Omental fat pad (tissue), 4 donors: ENCODE data around the gene UNC80. TPM values are rescaled to one million over a fixed set of nuclear protein-coding genes. Genes with fewer than 3 reads are reported as not detected.

Source experiments
- ATAC-seq: fragments of 150-250 bp; one replicate; pipeline ENCODE4 v1.9.1; 2016; ENCODE audit warnings: mild to moderate bottlenecking, moderate library complexity; ENCODE audit not compliant: low FRiP score
- DNase-seq: peaks from one replicate; pipeline ENCODE4 v3.0.0-alpha.2; 2019; ENCODE audit warnings: low spot score
- total RNA-seq, 4 donors: library from RNA; depleted of rRNA; stranded (reverse); fragments of >200 nt; gene quantifications; one replicate each; pipeline ENCODE4 v1.1.0, GENCODE V29; 2016
- TF ChIP-seq, protein P1 (sequence below), 3 donors: fragments of 450-650 bp; IDR thresholded peaks; one replicate each; pipeline ENCODE4 v1.5.1; 2016 to 2017; ENCODE audit warnings: antibody characterized with exemption in 3 of 3, mild to moderate bottlenecking in 3 of 3, moderate library complexity in 2 of 3

The UNC80 gene
- total RNA-seq, 4 donors from 2014 or later = not detected

DNA sequence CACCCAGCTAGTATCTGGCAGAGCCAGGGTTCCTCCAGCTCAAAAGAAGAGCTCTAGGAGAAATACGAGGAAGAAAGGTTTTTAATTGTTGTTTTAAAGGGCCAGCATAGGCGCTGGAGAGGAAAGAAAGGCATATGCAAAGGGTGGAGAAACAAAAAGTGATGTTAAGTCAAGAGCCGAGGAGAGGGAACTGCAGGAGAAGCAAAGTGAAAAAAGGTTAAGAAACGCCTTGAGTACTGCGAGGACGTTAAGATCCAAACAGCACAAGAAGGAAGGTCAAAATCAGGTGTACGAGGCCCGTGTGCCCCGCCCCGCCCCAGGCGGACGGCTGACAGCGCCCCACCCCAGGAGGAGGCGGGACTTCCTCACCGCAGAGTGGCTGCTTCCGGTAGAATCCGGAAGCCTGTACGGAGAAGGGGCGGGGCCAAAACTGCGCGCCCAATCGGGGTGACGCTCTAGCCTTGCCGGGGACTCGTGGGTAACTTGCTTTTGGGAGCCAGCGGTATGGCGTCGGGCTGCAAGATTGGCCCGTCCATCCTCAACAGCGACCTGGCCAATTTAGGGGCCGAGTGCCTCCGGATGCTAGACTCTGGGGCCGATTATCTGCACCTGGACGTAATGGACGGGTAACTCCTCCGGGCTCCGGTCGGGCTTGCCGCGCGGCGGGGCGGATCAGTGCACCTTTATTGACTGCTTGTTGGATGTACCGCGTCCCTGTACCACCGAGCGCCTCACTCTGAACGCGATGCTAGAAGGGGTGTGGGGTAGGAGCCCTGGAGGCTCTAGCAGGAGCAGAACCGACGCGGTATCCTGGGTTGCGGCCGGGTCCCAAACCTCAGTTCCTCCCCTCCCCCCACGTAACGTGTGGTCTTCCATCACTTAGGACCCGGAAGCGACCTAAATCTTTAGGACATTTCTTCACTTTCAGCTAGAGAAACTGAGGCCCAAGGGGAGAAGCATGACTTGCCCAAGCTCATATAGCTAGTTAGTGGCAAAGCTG lies 230.8 kb downstream of the UNC80 start, which contains the start of gene RPE:
RPE (plus strand) TSS at position 481 of the 1,000 bp plus-strand sequence; CDS start at position 505, 24 bp downstream.
- ATAC-seq (peak; percentile 99), DNase-seq (peak; percentile 89)
- TF ChIP-seq, protein P1, sequence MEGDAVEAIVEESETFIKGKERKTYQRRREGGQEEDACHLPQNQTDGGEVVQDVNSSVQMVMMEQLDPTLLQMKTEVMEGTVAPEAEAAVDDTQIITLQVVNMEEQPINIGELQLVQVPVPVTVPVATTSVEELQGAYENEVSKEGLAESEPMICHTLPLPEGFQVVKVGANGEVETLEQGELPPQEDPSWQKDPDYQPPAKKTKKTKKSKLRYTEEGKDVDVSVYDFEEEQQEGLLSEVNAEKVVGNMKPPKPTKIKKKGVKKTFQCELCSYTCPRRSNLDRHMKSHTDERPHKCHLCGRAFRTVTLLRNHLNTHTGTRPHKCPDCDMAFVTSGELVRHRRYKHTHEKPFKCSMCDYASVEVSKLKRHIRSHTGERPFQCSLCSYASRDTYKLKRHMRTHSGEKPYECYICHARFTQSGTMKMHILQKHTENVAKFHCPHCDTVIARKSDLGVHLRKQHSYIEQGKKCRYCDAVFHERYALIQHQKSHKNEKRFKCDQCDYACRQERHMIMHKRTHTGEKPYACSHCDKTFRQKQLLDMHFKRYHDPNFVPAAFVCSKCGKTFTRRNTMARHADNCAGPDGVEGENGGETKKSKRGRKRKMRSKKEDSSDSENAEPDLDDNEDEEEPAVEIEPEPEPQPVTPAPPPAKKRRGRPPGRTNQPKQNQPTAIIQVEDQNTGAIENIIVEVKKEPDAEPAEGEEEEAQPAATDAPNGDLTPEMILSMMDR (IDR thresholded peaks at IDR 0.05) = no peak

DNA sequence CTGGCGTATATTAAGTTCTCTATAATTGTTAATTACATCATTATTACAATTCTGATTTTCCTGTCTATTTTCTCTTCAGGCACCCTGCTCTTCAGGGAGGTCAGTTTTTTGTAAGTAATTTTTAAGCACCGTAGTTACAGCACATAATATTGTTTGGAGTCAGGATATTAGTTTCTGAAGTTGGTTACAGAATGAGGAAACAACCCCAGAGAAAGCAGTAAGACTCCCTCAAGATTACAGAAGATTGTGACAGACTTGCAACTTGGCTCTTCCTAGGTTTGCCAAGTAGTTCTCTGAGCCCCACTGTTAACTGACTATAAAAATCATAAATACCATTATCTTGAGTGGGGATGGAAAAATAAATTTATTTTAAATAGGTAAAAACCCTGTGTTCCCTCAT lies 231.7 kb downstream of the UNC80 start:
- TF ChIP-seq, protein P1 (IDR thresholded peaks at IDR 0.05) = no peak
- ATAC-seq = no peak

DNA sequence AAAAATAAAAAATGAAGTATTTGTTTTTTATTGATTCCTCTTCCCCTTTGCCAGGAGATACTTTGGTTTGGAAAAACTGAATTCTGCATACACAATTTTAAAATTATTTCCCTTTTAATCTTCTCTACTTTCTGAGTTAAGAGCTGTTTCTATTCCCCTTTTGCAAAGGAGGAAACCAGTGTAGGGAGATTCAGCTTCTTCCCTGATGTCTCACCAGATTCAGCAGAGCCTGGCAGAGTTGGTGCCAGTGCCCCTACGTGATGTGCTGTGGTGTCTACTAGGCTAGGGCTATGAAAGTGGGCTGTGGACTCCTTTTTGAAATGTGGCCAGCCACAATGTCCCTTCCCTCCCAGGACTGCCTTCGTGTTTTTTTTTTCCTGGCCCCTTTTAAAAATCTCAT lies 233.2 kb downstream of the UNC80 start:
- ATAC-seq = no peak
- TF ChIP-seq, protein P1 (IDR thresholded peaks at IDR 0.05) = no peak
- DNase-seq = no peak

More for the DNA sequence above, 231.7 kb downstream of the UNC80 start:
- no peak for DNase-seq

DNA sequence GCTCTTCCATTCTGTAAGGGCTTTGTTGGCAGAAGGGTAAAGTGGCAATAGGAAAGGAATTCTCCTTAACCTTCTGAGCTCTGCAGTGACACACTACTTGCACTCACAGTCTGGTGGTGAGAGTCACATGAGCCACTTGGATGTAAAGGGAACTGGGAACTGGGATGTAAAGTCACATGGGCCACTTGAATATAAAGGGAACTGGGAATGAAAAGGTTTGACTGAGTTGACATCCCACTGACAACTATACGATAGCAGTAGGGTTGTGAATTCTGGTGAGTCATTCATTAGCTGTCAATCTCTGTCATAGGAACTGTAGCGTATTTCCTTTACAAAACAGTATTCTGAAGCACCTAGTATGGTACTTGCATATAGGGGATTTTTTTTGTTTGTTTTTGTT lies 236.3 kb downstream of the UNC80 start:
- no peak for ATAC-seq
- DNase-seq = no peak
- TF ChIP-seq, protein P1 (IDR thresholded peaks at IDR 0.05) = no peak

DNA sequence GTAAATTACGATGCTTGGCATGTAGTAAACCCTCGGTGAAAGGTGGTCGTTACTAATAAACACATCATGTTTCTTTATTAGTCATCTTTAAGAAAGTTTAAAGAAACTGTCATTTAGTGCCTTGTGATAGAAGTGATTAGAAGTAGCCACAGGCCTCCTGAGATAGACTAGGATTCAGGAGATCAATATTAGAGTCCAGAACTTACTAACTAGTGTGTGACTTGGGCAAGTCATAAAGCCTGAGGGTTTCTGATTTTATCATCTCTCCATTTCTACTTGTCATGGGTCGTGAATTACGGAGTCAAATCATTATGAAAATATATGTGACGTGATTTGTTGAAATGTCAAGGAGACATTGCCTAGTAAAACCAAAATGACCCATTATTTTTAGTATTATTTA lies 237.5 kb downstream of the UNC80 start:
- TF ChIP-seq, protein P1 (IDR thresholded peaks at IDR 0.05) = no peak
- no peak for DNase-seq
- no peak for ATAC-seq

DNA sequence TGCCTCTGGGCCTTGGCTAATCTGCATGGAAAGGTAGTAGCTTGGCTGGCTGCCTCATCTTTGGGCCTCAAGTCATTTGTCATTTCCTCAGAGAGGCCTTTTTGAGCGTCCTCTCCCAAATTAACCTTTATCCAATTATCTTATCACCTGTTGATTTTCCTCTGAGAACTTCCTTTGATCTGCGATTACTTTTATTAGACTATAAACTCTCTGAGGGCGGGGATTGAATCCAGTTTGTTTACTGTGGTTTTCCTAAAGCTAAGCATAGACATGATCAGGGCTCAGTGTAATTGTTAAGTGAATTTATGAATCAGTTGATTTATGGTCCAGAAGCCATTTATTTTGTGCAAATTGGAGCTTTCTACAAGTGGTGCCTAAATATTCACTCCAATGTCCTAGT lies 238.3 kb downstream of the UNC80 start:
- DNase-seq = no peak
- ATAC-seq = no peak
- TF ChIP-seq, protein P1 (IDR thresholded peaks at IDR 0.05) = no peak
